HG02623 (cell line): ENCODE measurements around the gene TCF12.

ENCODE experiments used
- ATAC-seq: cut with Tn5 transposase; IDR thresholded peaks from one replicate; pipeline ENCODE4 v1.9.1; 2021; ENCODE audit warnings: moderate library complexity; ENCODE audit not compliant: unreplicated experiment

TCF12 gene

GRCh38 chr15:57044072-57044702, 125.7 kb downstream of the TCF12 start:
- no peak for ATAC-seq

- ATAC-seq: no peak
Observed at GRCh38 chr15:57044970-57045369, 126.5 kb downstream of the TCF12 start.

DNA sequence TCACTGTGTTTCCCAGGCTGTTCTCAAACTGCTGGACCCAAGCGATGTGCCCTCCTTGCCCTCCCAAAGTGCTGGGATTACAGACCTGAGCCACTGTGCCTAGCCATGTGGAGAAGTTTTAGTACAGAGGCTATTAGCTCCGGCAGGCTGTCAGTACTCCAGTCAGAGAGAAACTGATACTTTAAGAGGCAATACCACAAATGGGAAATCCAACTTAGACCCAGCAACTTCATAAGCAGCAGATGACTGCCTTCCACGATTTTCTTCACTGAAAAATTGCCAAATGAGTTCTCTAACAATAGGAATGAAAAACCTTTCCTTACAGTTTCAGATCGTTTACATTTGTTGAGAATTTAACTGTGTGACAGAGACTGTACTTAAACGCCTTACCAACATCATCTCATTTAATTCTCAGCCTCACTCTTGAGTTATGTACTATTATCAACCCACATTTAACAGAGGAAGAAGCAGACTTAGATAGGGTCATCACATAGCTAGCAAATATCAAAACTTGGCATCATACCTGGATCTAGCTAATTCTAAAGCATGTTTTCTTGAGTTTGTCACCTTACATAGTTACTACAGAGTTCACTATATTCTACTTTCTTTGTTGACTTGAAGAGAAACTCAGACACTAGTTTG, 127.4 kb downstream of the TCF12 start:
- peak; percentile 90 for ATAC-seq

DNA sequence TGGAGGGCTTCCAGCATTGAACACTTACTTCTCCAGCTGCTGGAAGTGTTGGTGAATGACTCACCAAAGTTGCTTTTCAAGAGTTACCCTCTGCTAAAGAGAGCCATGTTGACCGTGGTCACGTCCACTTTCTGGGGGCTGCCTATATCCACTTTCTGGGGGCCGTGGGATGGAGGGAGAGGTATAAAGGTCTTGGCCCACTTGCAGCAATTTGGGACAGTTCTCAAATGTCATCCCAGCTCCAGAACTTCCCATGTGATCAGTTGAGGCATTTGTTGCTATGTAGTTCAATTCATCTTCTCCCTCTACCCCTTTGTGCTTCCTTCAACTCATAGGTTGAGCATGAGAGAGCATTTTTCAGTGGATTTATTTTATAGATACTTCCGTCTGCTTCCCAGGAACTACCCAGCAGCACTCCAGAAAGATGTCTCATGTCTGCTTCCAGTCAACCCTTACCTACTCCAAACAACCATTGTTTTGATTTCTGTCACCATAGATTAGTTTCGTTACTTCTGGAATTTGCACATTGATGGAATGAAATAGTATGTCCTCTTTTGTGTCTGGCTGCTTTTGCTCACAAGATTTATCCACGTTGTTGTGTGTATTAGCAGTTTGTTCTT, 130.6 kb downstream of the TCF12 start:
- no peak for ATAC-seq

GRCh38 chr15:57053470-57053869, 135.0 kb downstream of the TCF12 start:
- ATAC-seq: no peak

DNA sequence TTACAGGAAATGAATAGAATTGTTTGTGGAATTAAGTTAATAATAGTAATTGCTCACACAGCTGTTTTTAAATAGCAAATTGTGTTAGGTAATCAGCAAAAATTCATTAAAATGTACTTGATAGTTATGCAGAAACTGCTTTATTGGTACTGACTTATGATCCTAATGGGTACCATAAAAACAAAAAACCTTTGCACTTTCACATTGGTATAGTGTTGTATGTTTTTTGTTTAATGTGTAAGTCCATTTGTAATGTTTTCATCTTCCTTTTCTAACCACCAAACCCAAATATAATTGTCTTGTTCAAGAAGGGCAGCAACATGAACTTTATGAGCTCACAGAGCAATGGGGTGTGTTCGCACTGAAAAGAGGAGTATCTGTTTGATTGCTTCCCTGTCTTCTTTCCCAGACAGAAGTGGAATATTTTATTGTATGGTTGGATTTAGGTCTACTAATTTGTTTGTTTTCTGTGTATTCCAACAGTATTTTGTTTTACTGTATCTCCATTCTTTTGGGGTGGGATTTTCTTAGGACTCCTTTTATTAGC, 135.8 kb downstream of the TCF12 start:
- no peak for ATAC-seq

DNA sequence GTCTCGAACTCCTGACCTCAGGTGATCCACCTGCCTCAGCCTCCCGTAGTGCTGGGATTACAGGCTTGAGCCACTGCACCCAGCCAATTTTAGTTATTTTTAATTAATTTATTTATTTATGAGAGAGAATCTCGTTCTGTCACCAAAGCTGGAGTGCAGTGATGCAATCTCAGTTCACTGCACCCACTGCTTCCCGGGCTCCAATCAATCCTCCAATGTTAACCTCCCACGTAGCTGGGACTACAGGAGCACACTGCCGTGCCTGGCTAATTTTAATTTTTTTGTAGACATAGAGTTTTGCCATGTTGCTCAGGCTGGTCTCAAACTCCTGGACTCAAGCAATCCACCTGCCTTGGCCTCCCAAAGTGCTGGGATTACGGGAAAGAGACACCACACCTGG, 137.9 kb downstream of the TCF12 start:
- ATAC-seq: no peak

- ATAC-seq: no peak
Observed at GRCh38 chr15:57057134-57057930, 138.9 kb downstream of the TCF12 start.

GRCh38 chr15:57059026-57059660, 140.7 kb downstream of the TCF12 start:
- no peak for ATAC-seq

- ATAC-seq: no peak
Observed at GRCh38 chr15:57060799-57061198, 142.4 kb downstream of the TCF12 start.

DNA sequence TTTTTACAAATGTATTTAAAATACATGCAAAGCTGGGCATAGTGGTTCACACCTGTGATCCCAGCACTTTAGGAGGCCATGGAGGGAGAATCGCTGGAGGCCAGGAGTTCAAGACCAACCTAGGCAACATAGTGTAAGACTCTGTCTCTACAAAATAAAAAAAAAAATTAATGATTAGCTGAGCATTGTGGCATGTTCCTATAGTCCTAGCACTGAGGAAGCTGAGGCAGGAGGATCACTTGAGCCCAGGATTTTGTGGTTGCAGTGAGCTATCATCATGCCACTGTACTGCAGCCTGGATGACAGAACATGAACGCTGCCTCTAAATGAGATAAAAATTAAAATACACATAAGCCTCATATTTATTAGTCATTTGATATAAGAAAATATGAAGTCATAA, 142.8 kb downstream of the TCF12 start:
- no peak for ATAC-seq

DNA sequence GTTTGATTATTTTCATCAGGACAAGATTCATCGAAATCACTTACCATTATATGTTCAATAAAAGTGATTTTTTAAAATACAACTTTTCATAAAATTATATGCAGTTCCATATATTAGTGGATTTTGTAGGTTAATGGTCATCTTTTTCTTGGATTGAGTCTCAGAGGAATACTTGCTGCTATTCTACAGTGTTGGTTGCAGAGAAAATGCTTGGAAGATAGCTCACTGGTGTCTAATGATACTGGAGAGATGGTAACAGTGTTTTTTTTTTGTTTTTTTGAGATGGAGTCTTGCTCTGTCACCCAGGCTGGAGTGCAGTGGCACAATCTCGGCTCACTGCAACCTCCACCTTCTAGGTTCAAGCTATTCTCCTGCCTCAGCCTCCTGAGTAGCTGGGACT, 143.3 kb downstream of the TCF12 start:
- ATAC-seq: no peak

- no peak for ATAC-seq
Observed at GRCh38 chr15:57064033-57064432, 145.6 kb downstream of the TCF12 start.

DNA sequence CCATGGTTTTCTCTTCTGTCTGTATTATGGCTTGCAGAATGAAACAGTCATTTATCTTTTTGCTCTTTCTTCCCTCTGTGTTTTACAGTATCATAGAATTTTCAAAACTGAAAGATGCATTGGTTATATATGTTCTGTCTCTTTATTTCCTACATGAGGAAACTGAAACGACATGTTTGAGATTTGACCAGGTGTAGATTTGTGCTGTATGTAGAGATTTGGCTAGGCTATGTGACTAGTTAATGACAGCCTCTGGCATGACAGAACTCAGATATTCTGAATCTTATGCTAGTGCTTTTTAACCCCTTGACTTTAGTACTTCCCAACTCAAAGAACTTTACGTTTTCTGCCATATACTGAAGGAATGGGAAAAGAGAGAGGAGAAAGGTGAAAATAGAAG, 151.0 kb downstream of the TCF12 start:
- ATAC-seq: no peak

DNA sequence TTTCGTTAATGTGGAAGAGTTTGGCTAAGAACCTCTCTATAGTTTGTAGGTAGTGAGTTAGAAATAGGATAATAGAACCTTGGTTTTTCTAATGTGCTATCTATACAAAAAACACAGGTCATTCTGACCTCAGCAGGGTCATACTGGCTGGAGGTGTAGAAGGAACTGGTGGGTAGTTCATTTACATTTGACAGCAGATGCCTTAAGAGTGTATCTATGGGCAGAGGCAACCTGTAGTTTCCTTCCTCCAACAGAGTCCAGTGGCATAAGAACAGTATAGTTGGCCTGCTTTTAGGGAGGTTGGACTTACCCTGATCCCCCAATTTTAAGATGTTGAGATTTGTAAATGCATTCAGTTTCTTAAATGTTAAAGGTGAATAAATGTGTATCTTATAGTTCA, 152.2 kb downstream of the TCF12 start:
- no peak for ATAC-seq

- no peak for ATAC-seq
Observed at GRCh38 chr15:57079446-57079845, 161.0 kb downstream of the TCF12 start.

- no peak for ATAC-seq
Observed at GRCh38 chr15:57079931-57080620, 161.6 kb downstream of the TCF12 start.

DNA sequence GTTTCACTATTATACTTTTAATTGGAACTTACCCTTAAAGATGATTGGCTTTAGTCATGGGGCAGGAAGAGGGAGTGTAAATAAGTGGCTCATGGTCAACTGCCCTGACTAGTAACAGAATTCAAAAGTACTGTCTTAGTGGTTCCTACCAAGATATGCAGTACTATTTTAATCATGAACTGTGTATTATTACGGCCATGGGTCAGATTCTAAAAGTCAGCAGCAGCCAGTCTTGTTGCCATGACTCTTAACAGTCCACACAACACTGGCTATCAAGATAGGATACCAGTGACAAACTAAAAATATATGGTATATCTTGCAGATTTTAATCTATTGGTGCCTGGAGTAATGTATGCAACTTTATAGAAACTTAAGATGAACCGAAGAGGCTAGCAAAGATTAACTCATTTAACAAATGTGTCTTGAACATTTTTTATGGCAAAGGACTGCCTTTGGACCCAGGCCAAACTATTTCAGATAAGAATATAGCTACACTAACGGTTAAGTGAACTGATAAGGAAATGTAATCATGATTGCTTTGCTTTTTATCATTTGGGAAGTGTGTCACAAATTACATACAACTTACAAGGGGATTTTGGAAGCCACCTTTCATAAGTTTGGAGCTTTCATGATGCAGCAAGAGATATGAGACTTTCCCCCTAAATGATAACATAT, 163.7 kb downstream of the TCF12 start:
- no peak for ATAC-seq

DNA sequence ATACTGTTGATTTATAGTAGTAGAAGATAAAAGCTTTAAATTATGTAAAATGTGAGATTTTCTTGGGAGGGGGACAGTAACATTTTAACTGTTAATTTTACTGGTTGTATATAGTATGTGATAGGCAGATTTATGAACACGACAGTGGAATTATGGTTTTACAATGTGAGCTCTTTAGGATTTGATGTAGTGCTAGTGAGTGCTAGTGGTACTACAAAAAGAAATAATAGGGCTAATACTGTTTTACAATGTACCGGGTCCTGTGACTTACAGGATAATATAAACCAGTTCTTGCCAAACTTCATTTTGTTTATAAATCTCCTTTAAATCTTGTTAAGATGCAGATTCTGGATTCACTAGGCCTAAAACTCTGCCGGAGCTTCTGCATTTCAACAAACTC, 165.7 kb downstream of the TCF12 start:
- no peak for ATAC-seq

DNA sequence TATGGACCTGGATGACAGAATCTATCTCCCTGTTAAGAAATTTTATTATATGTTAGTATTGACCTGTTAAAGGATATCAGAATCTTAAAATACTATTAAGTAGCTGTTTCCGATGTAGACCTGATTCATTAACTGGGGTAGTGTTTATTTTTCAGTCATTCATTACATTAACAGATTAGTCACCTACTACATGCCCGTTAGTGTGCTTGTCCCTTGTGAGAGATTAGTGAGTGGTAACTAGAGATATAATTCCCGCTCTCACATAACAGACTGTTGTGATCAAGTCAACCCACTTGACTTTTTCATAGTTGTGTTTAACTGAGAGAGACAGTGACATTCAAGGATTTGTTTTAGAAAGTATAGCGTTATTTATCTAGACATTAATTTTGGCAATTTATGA, 166.8 kb downstream of the TCF12 start:
- no peak for ATAC-seq
